HG02571 (cell line): Measurements from ENCODE around the gene CABCOCO1.
A peak's percentile ranks its signal among the peaks of the same experiment; 100 is the strongest.

Experiments used
- ATAC-seq: cut with Tn5 transposase; IDR thresholded peaks from one replicate; pipeline ENCODE4 v1.9.1; 2021; ENCODE audit warnings: mild to moderate bottlenecking, moderate library complexity; ENCODE audit not compliant: unreplicated experiment

CABCOCO1 gene

GRCh38 chr10:61779950-61780659 lies 117.4 kb downstream of the CABCOCO1 start:
- ATAC-seq: no peak

GRCh38 chr10:61780732-61781131 lies 118.0 kb downstream of the CABCOCO1 start:
- no peak for ATAC-seq

GRCh38 chr10:61781969-61782403 lies 119.3 kb downstream of the CABCOCO1 start:
- ATAC-seq: no peak

DNA sequence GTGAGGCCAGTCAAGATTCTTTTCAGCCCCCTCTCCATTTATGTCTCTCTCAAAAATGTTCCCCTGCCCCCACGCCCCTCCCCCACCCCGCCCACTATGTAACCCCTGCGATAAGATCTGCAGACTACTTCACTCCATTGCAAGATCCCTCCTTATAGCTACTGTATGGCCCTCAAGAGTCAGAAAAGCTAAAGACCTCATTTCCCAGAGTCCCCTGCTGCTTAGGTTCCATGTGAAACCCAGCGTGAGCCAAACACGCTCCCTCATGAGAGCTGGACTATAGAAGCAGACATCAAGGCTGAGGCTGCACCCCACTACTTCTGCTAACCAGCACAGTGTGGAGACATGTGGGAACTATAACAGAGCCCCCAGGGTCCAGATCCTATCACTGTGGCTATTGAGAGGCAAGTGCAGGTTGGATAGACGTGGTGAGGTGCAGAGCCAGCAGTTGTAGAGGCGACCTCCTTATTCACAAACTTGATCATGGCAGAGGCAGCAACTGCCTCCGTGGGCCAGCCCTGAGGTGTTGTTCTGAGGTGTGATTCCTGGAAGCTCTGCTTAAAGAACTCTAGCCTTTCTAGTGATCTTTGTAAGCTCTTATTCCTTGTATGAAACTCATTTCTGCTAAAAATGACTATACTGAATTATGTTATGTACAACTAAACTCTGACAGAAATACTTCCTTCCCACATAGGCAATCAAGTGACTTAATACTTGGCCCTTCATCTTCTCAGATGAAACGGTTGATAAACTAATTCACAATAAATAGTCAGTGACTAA lies 121.8 kb downstream of the CABCOCO1 start:
- no peak for ATAC-seq

GRCh38 chr10:61785473-61786105 lies 122.9 kb downstream of the CABCOCO1 start:
- ATAC-seq: no peak

- peak; percentile 99 for ATAC-seq
Measured at GRCh38 chr10:61786728-61787127, 124.0 kb downstream of the CABCOCO1 start.

GRCh38 chr10:61787170-61787569 lies 124.4 kb downstream of the CABCOCO1 start:
- ATAC-seq: no peak

- no peak for ATAC-seq
Measured at GRCh38 chr10:61789031-61789430, 126.3 kb downstream of the CABCOCO1 start.

DNA sequence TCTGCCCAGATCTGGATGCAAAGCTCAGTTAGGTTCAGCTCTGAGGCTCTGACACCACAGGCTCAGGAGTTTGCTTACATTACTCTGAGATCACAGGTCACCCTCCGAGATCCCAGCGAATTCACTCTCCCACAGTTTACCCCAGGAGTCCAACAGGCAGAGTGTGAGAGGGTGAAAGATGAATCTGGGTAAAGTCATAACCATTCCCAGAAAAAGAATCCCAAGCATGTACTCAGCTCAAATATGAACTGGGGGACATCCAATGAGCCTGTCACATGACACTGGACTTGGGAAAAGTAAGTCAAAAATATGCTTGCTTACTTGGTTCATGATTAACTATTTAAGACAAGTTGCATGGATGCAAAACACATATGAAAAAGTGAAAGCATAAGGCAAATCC lies 128.5 kb downstream of the CABCOCO1 start:
- ATAC-seq: no peak

DNA sequence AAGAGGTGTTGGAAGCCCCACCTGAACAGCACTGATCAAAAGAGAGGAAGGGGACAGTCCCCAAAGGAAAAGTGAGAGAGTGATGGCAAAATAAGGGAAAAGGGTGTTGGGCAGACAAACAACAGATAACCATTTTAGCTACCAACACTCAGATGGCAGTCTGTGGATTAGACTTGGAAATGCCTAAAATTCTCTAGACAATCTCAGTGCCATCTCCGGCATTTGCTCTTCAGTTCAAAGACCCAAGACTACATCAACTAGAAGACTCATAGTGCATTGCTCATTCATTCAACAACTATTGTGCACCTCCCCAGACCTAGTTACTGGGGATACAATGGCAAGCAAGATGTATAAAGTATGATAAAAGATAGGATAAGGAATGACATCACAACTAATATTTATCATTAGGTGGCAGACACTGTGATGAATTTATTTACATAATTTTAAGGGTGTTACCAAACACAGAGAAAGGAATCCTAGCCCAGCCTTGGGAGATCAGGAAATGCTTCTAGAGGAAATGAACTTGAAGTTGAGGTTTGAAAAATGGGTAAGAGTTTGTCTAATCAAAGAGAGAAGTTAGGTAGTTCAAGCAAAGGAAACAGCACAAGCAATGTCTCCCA lies 129.5 kb downstream of the CABCOCO1 start:
- ATAC-seq: no peak

DNA sequence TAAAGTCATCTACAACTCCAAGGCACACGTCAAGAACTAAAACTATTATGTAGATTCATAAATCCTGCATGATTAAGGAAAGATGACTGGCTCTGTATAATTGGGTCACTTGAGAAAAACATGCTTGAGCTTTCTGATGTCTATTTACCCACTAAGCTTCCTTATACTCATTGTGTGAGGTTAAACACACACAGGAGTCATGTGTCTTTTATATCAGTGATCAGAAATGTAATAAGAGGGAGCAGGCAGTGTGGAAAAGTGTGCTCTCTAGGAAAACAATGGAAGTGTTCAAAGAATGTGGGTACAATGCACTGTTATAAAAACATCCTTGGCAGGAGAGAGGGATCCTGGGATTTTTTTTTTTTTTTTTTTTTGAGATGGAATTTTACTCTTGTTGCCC lies 130.2 kb downstream of the CABCOCO1 start:
- ATAC-seq: no peak

GRCh38 chr10:61793760-61794703 lies 131.3 kb downstream of the CABCOCO1 start:
- ATAC-seq: no peak

DNA sequence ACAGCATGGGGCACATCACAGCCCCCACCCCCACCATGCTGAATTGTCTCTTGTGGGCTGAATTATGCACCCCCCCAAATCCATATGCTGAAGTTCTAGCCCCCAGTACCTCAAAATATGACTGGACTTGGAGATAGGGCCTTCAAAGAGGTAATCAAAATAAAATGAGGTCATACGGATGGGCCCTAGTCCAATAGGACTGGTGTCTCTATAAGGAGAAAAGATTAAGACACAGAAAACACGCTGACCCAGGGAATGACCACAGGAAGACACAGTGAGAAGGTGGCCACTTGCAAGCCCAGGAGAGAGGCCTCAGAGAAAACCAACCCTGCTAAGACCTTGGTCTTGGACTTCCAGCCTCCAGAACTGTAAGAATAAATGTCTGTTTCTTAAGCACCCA lies 132.4 kb downstream of the CABCOCO1 start:
- ATAC-seq: no peak

DNA sequence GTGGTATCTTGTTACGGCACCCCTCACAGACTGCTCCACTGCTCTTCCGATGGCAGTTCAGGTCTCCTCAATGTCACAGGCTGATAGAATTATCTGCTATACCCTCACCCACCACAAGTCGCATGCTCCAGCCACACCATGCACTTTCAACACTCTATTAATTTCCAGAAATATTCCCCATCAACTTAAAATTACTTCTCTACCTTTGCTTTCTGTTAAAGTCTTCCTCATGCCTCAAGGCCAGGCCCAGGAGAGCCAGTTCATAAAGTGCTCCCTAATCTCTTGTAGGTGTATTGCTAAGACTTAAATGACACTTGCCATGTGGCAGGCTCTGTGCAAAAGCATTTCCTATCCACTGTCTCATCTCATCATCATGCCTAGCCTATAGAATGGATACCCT lies 132.8 kb downstream of the CABCOCO1 start:
- no peak for ATAC-seq

GRCh38 chr10:61796785-61797184 lies 134.1 kb downstream of the CABCOCO1 start:
- ATAC-seq: no peak

DNA sequence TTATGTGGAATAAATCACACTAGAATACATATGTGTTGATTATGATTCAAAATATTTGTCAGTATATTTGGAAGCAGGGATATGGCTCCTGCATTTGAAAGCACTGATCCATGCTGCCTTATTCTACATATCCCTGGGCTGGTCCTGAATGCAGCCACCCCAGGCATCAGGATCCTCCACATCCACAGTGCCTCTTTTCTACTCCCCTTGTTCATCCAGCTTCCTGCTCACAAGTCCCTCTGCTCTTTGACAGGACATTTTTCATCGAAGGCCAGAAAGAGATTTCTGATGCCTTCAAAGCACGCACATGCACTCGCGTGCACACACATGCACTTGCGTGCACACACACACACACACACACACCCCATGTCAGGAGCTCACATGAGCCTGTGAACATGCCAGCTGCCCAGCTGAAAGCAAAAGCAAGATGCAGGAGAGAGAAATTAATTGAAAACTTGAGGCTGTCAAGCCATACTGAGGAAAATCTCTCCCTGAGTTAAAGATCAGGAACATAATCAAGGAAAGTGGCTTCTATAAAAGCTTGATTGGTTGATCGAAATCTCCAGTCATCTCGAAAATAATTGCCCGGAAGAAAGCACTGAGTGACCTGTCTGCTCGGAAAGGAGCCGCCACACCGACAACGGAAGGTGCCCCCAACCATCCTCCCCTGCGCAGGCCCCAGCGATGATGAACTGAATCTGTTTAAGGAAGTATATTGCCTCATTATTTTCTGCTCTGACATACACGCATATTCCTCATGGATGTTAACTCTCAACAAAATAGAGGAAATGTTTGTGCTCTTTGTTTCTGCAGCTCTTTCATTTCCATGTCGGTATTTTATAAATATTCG lies 134.8 kb downstream of the CABCOCO1 start:
- ATAC-seq: no peak

- no peak for ATAC-seq
Measured at GRCh38 chr10:61798713-61799112, 136.0 kb downstream of the CABCOCO1 start.

- ATAC-seq: no peak
Measured at GRCh38 chr10:61801484-61801883, 138.8 kb downstream of the CABCOCO1 start.

GRCh38 chr10:61803269-61803668 lies 140.5 kb downstream of the CABCOCO1 start:
- ATAC-seq: no peak
